B cell (primary cell): ENCODE results near the gene BIRC2. TPM values are rescaled to one million over a fixed set of nuclear protein-coding genes. Genes with fewer than 3 reads are reported as not detected.

Source experiments
- ATAC-seq: fragments of 200-7000 bp; cut with Tn5 transposase; one replicate; pipeline ENCODE4 v1.10.0; 2021; ENCODE audit warnings: low read depth, mild to moderate bottlenecking, moderate number of reproducible peaks, moderate library complexity
- CTCF ChIA-PET: fragments of 350-600 bp; sonication (Branson Sonifier 250); formaldehyde crosslinking; loops from one replicate; lab custom pipeline; 2021; ENCODE audit warnings: antibody characterized with exemption, inconsistent platforms; lab: Charles Lee
- POLR2A ChIA-PET: fragments of 350-600 bp; sonication (Branson Sonifier 250); formaldehyde crosslinking; loops from one replicate; lab custom pipeline; 2021; ENCODE audit warnings: antibody characterized with exemption; lab: Charles Lee
- DNase-seq: peaks from one replicate; pipeline ENCODE4 v3.0.0; 2013
- H2AFZ ChIP-seq: 2 replicates; pipeline ENCODE4 v1.6.1; 2012; ENCODE audit warnings: mild to moderate bottlenecking, low read depth, low read length; ENCODE audit not compliant: insufficient read depth, poor library complexity, severe bottlenecking
- H3K27ac ChIP-seq, 2 donors: 1 replicate in 1 of 2; 2 replicates in 1 of 2; pipeline ENCODE4 v1.5.1; 2012 to 2013; ENCODE audit warnings: low read length in 2 of 2, mild to moderate bottlenecking in 2 of 2, moderate library complexity in 1 of 2
- H3K27me3 ChIP-seq, 4 experiments: fragments of 200-600 bp in 1 of 4; sonication (generic) in 1 of 4; replicated peaks in 1 of 4; 1 replicate in 2 of 4; 2 replicates in 2 of 4; pipeline versions ENCODE4 v1.6.1 to v1.7.0; 2013 to 2016; ENCODE audit warnings: low read length in 3 of 4, mild to moderate bottlenecking in 2 of 4, mixed read lengths in 1 of 4, moderate library complexity in 1 of 4; ENCODE audit not compliant: insufficient read depth in 4 of 4, control insufficient read depth in 3 of 4; ENCODE audit errors: control extremely low read depth in 1 of 4
- H3K36me3 ChIP-seq, 2 experiments: replicated peaks in 1 of 2; 1 replicate in 1 of 2; 2 replicates in 1 of 2; pipeline versions ENCODE4 v1.6.1 to v1.7.1; 2013; ENCODE audit warnings: low read length in 1 of 2; ENCODE audit not compliant: insufficient read depth in 2 of 2, control insufficient read depth in 1 of 2; ENCODE audit errors: control extremely low read depth in 1 of 2, extremely low read depth in 1 of 2
- H3K4me1 ChIP-seq, 2 donors: fragments of 200-600 bp in 1 of 2; sonication (generic) in 1 of 2; 1 replicate in 1 of 2; 2 replicates in 1 of 2; pipeline versions ENCODE4 v1.5.1 to v1.6.1; 2013 to 2017; ENCODE audit warnings: low read length in 2 of 2; ENCODE audit not compliant: control insufficient read depth in 2 of 2, insufficient read depth in 2 of 2
- H3K4me2 ChIP-seq: replicated peaks from 2 replicates; pipeline ENCODE3; 2012; ENCODE audit warnings: mild to moderate bottlenecking, low read depth, low read length; ENCODE audit not compliant: poor library complexity, severe bottlenecking
- H3K4me3 ChIP-seq, 5 experiments: fragments of 200-600 bp in 1 of 5; sonication (generic) in 1 of 5; 1 replicate in 3 of 5; 2 replicates in 2 of 5; pipeline versions ENCODE4 v1.5.1 to v1.7.0; 2011 to 2016; ENCODE audit warnings: low read length in 4 of 5, mild to moderate bottlenecking in 4 of 5, low read depth in 2 of 5, control low read depth in 1 of 5, moderate library complexity in 1 of 5; ENCODE audit not compliant: insufficient read depth in 1 of 5; ENCODE audit errors: control extremely low read depth in 1 of 5, extremely low read depth in 1 of 5
- H3K79me2 ChIP-seq: fragments of 200-600 bp; sonication (generic); one replicate; pipeline ENCODE4 v1.6.0; 2016; ENCODE audit warnings: low read length; ENCODE audit not compliant: control insufficient read depth, insufficient read depth
- H3K9ac ChIP-seq: fragments of 200-600 bp; sonication (generic); 2 replicates; pipeline ENCODE4 v1.6.1; 2017; ENCODE audit warnings: mild to moderate bottlenecking, low read length, moderate library complexity
- H3K9me3 ChIP-seq, 3 donors: one replicate each; pipeline versions ENCODE4 v1.6.1 to v1.7.1; 2013; ENCODE audit warnings: low read length in 2 of 3; ENCODE audit not compliant: control insufficient read depth in 2 of 3, insufficient read depth in 1 of 3; ENCODE audit errors: control extremely low read depth in 1 of 3
- H4K20me1 ChIP-seq: 2 replicates; pipeline ENCODE4 v1.6.0; 2012; ENCODE audit warnings: mild to moderate bottlenecking, low read length; ENCODE audit not compliant: insufficient read depth, control insufficient read depth, poor library complexity, severe bottlenecking
- H3K27ac Mint-ChIP-seq: one replicate; pipeline ENCODE4 v1.8.0; 2021; ENCODE audit warnings: mixed read lengths
- H3K27me3 Mint-ChIP-seq: one replicate; pipeline ENCODE4 v1.8.0; 2021; ENCODE audit warnings: mixed read lengths
- H3K4me1 Mint-ChIP-seq: one replicate; pipeline ENCODE4 v1.8.0; 2021; ENCODE audit warnings: mixed read lengths
- H3K4me3 Mint-ChIP-seq: one replicate; pipeline ENCODE4 v1.8.0; 2021; ENCODE audit warnings: mixed read lengths
- H3K9me3 Mint-ChIP-seq: one replicate; pipeline ENCODE4 v1.8.0; 2022; ENCODE audit warnings: mixed read lengths; ENCODE audit not compliant: insufficient read depth
- EZH2 ChIP-seq: IDR thresholded peaks from 2 replicates; pipeline ENCODE4 v1.6.1; 2012; ENCODE audit warnings: borderline replicate concordance, low read depth, mild to moderate bottlenecking, moderate library complexity, low read length; ENCODE audit not compliant: insufficient read depth, poor library complexity, severe bottlenecking
- WGBS: methylation state at CpG from one replicate; pipeline ENCODE4 v1.1.5; 2013; ENCODE audit warnings: missing lambda C conversion rate; ENCODE audit not compliant: insufficient coverage; 5-methylcytosine and 5-hydroxymethylcytosine counted together
- intact Hi-C: fragments of 100-400 bp; cut with micrococcal nuclease; formaldehyde crosslinking; loops from one replicate; pipeline ENCODE4 v1.10.0; 2022
- polyA plus RNA-seq: library from polyadenylated mRNA; depleted of rRNA; stranded (reverse); fragments of >200 nt; gene quantifications from 2 replicates; pipeline ENCODE4 v1.2.3, GENCODE V29; 2012
- total RNA-seq, 2 donors: library from RNA; stranded (reverse); fragments of 120-200 nt in 1 of 2; gene quantifications; 1 replicate in 1 of 2; 2 replicates in 1 of 2; pipeline versions ENCODE4 v1.2.3 to v1.2.4, GENCODE V29; 2013 to 2022
- TF ChIP-seq, protein P1 (sequence below): fragments of 200-600 bp; IDR thresholded peaks from one replicate; pipeline ENCODE4 v1.8.0; 2022; ENCODE audit warnings: antibody characterized with exemption, mild to moderate bottlenecking

BIRC2 gene
- total and polyA plus RNA-seq, 2 donors (not counting 1 experiment from before 2014, with no cell fraction given), result 20.1 to 51.0 TPM

DNA sequence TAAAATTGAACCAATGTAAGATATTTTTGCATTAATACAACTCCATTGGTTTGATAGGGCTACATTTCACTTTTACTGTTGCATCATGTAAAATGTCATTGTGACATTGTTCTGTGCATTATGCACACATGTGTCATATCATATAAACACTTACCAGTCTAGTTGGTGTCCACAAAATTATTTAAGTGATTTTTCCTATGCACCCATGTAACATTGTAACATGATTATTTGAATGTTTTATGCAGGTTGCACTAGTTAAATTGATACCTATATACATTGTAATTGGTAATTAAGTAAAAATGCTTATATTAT is 39.3 kb upstream of the BIRC2 start:
- no peaks in the 10 kb centered on the region for H3K36me3 ChIP-seq
- peaks cover 62% of the 10 kb centered on the region for H3K4me1 Mint-ChIP-seq
- peak overlapping the region; percentile 82 to 92 for H3K27ac ChIP-seq
- H3K4me3 ChIP-seq, result no peak overlapping the region
- ATAC-seq (no peak), DNase-seq (no peak)
- H3K27me3 ChIP-seq, result no peaks in the 10 kb centered on the region
- ChIA-PET CTCF (interaction anchor here (2.4 to 17.9 kb wide), 3 partner anchors 10 to 16 kb away, joined by 13 to 588 read pairs (median 36); partner anchors contain the start of gene BIRC3), POLR2A (interaction anchor here (0.6 to 2.9 kb wide), 4 partner anchors 9 to 23 kb away, joined by 3 to 29 read pairs (median 15); partner anchors contain the start of gene BIRC3)
- peak overlapping the region; percentile 71 for H3K4me2 ChIP-seq
- intact Hi-C loops, result loop anchor here (5.0 kb wide), 1 partner anchor 40 kb away; the partner anchor contains the start of gene BIRC2
- no peaks in the 10 kb centered on the region for H3K9me3 Mint-ChIP-seq
- peaks cover 57% of the 10 kb centered on the region for H3K79me2 ChIP-seq
- H2AFZ ChIP-seq, result no peak overlapping the region
- H4K20me1 ChIP-seq, result no peaks in the 10 kb centered on the region
- H3K4me3 Mint-ChIP-seq, result no peak overlapping the region
- H3K9me3 ChIP-seq, result peaks cover 0 to 15% (median 4%) of the 10 kb centered on the region in 3 donors
- peaks cover 66 to 77% of the 10 kb centered on the region in 2 donors for H3K4me1 ChIP-seq
- no peaks in the 10 kb centered on the region for H3K27me3 Mint-ChIP-seq
- H3K27ac Mint-ChIP-seq, result peak overlapping the region; percentile 7
- TF ChIP-seq EZH2, result no peak
- TF ChIP-seq, protein P1, sequence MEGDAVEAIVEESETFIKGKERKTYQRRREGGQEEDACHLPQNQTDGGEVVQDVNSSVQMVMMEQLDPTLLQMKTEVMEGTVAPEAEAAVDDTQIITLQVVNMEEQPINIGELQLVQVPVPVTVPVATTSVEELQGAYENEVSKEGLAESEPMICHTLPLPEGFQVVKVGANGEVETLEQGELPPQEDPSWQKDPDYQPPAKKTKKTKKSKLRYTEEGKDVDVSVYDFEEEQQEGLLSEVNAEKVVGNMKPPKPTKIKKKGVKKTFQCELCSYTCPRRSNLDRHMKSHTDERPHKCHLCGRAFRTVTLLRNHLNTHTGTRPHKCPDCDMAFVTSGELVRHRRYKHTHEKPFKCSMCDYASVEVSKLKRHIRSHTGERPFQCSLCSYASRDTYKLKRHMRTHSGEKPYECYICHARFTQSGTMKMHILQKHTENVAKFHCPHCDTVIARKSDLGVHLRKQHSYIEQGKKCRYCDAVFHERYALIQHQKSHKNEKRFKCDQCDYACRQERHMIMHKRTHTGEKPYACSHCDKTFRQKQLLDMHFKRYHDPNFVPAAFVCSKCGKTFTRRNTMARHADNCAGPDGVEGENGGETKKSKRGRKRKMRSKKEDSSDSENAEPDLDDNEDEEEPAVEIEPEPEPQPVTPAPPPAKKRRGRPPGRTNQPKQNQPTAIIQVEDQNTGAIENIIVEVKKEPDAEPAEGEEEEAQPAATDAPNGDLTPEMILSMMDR, result no peak
- H3K9ac ChIP-seq, result no peak overlapping the region

DNA sequence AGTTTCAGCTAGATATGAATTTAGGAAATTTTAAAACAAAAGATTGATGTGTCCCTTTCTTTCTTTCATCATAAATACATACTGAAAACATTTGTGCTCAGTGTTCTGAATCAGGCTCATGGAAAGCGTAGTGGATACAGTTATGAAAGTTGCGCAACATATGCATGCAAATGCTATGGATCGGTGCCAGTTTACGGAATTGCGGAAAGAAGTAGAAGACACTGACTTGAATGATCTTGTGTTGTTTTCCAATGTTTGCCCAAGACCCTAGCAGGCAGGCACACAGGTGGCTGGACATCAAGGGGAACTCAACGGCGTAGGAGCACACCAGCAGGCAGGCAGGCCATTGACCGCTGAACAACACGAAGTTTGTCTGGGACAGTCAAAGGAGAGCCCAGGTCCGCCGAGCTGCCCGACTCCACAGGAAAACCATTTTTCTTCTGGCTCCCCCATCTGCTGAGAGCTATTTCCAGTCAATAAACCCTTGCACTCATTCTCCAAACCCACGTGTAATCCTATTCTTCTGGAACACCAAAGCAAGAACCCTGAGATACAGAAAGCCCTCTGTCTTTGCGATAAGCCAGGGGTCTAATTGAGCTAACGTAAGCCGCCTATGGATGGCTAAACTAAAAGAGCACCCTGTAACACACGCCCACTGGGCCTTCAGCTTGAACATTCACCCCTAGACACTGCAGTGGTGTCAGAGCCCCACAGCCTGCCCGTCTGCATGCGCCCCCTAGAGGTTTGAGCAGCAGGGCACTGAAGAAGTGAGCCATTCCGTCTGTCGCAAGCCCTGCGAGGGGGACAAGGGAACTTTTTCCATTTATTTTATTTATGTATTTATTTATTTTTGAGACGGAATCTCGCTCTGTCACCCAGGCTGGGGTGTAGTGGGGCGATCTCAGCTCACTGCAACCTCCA is 37.1 kb upstream of the BIRC2 start:
- no peak for TF ChIP-seq EZH2
- TF ChIP-seq, protein P1, result no peak
- Histone ChIP-seq H3K27ac (no peak overlapping the region), H3K79me2 (peaks cover 53% of the 10 kb centered on the region), H3K27me3 (no peaks in the 10 kb centered on the region), H2AFZ (no peak overlapping the region), H3K9me3 (peaks cover 0 to 7% (median 0%) of the 10 kb centered on the region in 3 donors), H3K9ac (no peak overlapping the region), H3K36me3 (no peaks in the 10 kb centered on the region), H3K4me1 (peaks cover 71 to 81% of the 10 kb centered on the region in 2 donors), H4K20me1 (no peaks in the 10 kb centered on the region), H3K4me2 (no peak overlapping the region), H3K4me3 (no peak overlapping the region)
- ChIA-PET CTCF (interaction anchor here (1.7 to 17.9 kb wide), 2 partner anchors 18 to 32 kb away, joined by 9 to 588 read pairs; no protein-coding TSS in a partner anchor), POLR2A (no interaction called here)
- intact Hi-C loops, result loop anchor here (5.0 kb wide), 1 partner anchor 37 kb away; the partner anchor contains the start of gene BIRC2
- H3K27ac Mint-ChIP-seq, result peak overlapping the region; percentile 17
- H3K4me1 Mint-ChIP-seq, result peaks cover 65% of the 10 kb centered on the region
- H3K4me3 Mint-ChIP-seq, result no peak overlapping the region
- no peaks in the 10 kb centered on the region for H3K27me3 Mint-ChIP-seq
- ATAC-seq (no peak), DNase-seq (no peak)
- H3K9me3 Mint-ChIP-seq, result no peaks in the 10 kb centered on the region
- WGBS, result 96% methylated on average over 16 of the region's 25 CpGs
